ENCODE data around the gene ANP32B. TPM values are rescaled to one million over a fixed set of nuclear protein-coding genes. Genes with fewer than 3 reads are reported as not detected.

Gene ANP32B
- total and polyA plus RNA-seq, 7 donors = 31.4 to 217 (median 66.7) TPM

- peaks cover 0 to 53% (median 40%) of the 10 kb centered on the region in 4 donors for H3K4me1 ChIP-seq
- 0 to 1% methylated on average over 70 of the region's 70 CpGs for WGBS, 2 donors
- peak overlapping the region; percentile 76 to 97 (median 93) for H3K4me3 ChIP-seq
- intact Hi-C loops (cut with DNase I) = loop anchor here (1.0 to 5.0 kb wide), 5 partner anchors 51 to 351 kb away; partner anchors contain the start of genes NANS, NCBP1, TBC1D2 and TRMO
- H3K36me3 ChIP-seq = no peaks in the 10 kb centered on the region
- TF ChIP-seq EP300 (IDR thresholded peaks at IDR 0.05) (peak in 1 of 4 donors; percentile 11), POLR2AphosphoS5 (IDR thresholded peaks at IDR 0.05) (peak in 2 of 4 donors; percentile 10 to 24), CTCF (IDR thresholded peaks at IDR 0.05) (no peak)
- no peaks in the 10 kb centered on the region for H3K27me3 ChIP-seq
- peak; percentile 80 for DNase-seq
- H3K27ac ChIP-seq = peak overlapping the region; percentile 98 to 100 (median 98)
- H3K9me3 ChIP-seq = no peaks in the 10 kb centered on the region
These were observed 547 bp downstream of the ANP32B start for GRCh38 chr9:97983589-97984187.

DNA sequence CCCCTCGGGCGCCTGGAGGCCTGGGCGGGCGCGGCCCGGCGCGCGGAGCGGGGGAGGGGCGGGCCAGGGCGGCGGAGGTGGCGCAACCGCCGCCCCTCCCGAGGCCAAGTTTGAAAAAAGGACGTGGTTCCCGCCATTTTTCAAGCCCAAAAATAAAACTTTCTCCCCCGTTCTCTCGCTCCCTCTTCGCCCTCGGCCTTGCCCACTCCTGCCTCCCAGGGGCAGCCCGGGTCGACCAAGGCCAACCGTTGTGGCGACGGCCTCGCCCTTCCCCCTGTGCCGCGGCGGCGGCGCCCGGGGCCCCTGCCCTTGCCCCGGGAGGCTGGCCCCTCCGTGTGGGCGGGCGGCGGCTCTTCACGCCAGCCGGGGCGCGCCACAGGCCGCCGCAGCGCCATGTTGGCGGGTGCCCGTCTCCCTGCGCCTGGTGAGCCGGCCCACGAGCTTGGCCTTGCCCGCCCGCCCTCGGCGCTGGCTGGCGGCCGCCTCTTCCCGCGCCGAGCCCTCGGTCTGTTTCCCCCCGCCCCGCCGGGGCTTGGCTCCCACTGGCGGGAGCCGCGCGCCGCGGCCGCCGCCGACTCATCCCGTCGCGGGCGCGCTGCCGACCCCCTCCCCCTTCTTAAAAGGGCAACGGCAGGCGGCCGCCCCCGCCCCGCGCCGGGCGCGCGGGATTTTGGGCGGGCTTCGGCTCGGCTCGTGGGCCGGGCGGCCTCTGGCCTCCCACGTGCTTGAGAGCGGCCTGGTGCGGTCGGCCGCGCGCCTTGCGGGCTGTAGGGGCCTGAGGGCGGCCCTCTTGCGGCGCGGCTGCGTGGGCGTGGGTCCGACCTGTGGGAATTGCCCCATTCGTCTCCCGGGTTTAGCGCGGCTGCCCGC is 1.3 kb downstream of the ANP32B start:
- TF ChIP-seq POLR2AphosphoS5 (IDR thresholded peaks at IDR 0.05) (peak; percentile 1 to 89 (median 41)), CTCF (IDR thresholded peaks at IDR 0.05) (no peak), POLR2A (IDR thresholded peaks at IDR 0.05) (no peak), EP300 (IDR thresholded peaks at IDR 0.05) (no peak)
- Histone ChIP-seq H3K4me3 (peak overlapping the region; percentile 76 to 97 (median 93)), H3K27ac (peak overlapping the region; percentile 98 to 100 (median 98)), H3K36me3 (no peaks in the 10 kb centered on the region), H3K27me3 (no peaks in the 10 kb centered on the region), H3K9me3 (no peaks in the 10 kb centered on the region), H3K4me1 (peaks cover 0 to 60% (median 48%) of the 10 kb centered on the region in 4 donors)
- WGBS, 2 donors = 0 to 1% methylated on average over 116 of the region's 116 CpGs
- peak; percentile 93 for DNase-seq
- intact Hi-C loops (cut with DNase I) = loop anchor here (5.0 kb wide), 1 partner anchor 273 kb away; the partner anchor contains the start of gene TBC1D2

DNA sequence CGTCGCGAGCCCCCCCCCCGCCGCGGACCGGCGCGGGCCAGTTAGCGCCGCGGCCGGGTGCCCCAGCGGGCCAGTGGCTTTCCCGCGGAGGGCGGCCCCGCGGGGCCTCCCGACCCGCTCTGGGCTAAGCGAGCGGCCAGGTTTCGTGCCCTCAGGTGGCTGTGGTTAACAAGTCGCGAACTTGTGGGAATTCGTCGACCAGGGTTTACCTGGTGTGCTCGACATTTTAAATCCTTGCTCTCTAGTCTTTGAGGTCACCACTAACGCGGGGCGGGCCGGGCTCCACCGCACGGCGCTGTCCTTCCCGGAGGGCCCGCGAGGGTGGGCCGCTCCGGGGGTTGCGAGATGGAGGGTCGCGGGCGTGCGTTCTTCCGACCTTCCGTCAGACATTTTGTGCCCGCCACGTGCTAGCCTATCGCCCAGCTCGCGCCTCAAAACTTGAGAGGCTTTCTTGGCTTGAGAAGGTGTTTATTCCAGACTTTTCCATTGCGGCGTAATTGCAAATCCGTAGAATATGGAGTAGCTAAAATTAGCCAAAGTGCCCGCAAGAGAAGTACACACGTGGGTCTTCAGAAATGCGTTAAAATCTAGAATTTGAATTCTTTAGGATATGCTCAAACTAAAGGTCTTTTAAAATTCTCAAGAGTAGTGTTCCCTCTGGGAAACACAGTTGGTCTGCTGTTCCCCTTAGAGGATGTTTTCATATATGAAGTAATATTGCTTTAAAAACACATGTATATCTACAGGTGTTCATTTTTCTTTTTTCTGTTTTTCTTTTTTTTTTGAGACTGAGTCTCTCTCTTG is 2.1 kb downstream of the ANP32B start:
- WGBS, 2 donors = 7 to 17% methylated on average over 59 of the region's 59 CpGs
- peak overlapping the region; percentile 76 to 97 (median 93) for H3K4me3 ChIP-seq
- no peak for TF ChIP-seq EP300 (IDR thresholded peaks at IDR 0.05)
- TF ChIP-seq POLR2AphosphoS5 (IDR thresholded peaks at IDR 0.05) = peak in 1 of 4 donors; percentile 27
- no peaks in the 10 kb centered on the region for H3K36me3 ChIP-seq
- intact Hi-C loops (cut with DNase I) = no loop called here
- no peaks in the 10 kb centered on the region for H3K27me3 ChIP-seq
- peaks cover 0 to 69% (median 56%) of the 10 kb centered on the region in 4 donors for H3K4me1 ChIP-seq
- peak overlapping the region; percentile 98 to 100 (median 98) for H3K27ac ChIP-seq
- no peaks in the 10 kb centered on the region for H3K9me3 ChIP-seq
- peak; percentile 67 for DNase-seq

DNA sequence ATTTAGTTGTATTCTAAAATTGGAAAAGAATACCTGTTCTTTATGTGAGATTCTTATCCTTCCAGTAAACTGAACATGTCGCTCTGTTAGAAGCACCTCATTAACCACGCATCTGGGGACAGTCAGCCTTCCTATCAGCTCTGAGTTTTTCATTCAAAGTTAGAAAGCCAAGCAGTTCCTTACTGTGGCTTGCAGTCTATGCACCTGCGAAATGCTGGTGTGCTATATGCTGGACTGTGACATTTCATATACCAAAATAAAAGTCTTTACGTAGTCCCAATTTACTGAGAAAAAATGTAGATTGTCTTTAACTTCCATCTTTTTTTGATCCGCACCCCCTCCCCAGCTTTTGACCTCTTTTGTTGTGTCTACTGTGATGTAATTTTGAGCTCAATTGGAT is 4.3 kb downstream of the ANP32B start:
- Histone ChIP-seq H3K27me3 (no peaks in the 10 kb centered on the region), H3K36me3 (no peaks in the 10 kb centered on the region), H3K4me1 (peaks cover 0 to 77% (median 72%) of the 10 kb centered on the region in 4 donors), H3K9me3 (no peaks in the 10 kb centered on the region), H3K4me3 (no peak overlapping the region), H3K27ac (peak overlapping the region in 3 of 4 donors; percentile 19 to 98 (median 65))
- TF ChIP-seq POLR2A (IDR thresholded peaks at IDR 0.05) (no peak), CTCF (IDR thresholded peaks at IDR 0.05) (no peak), EP300 (IDR thresholded peaks at IDR 0.05) (no peak), POLR2AphosphoS5 (IDR thresholded peaks at IDR 0.05) (no peak)
- DNase-seq = no peak
- intact Hi-C loops (cut with DNase I) = no loop called here
- WGBS, 2 donors = 73 to 87% methylated on average over 5 of the region's 5 CpGs

Data from sigmoid colon (tissue), 7 donors.